GM18526 (cell line): ENCODE data around the gene OR4E2.

Experiments
- POLR2A ChIP-seq: IDR thresholded peaks from 3 replicates; pipeline ENCODE4 v1.6.1; 2011; ENCODE audit not compliant: insufficient read length; ENCODE audit errors: extremely low read depth

Gene OR4E2

DNA sequence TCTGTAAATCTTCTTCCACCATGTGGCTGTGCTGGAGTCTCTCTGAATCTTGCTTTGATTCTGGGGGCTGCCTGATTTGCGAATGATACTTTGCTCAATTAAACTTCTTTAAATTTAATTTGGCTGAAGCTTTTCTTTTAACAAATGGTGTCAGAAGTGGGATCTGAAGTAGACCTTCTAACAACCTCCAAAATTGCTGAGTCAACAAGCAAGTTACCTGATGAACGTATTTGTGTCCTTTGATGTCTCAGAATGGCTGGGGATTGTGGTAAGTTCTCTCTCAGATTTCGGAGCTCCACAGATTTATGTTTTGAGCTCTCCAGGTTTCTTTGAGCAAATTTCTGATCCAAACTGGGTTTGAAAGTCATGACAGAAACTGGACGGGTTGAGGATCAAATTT, 21.9 kb downstream of the OR4E2 start:
- TF ChIP-seq POLR2A: no peak

DNA sequence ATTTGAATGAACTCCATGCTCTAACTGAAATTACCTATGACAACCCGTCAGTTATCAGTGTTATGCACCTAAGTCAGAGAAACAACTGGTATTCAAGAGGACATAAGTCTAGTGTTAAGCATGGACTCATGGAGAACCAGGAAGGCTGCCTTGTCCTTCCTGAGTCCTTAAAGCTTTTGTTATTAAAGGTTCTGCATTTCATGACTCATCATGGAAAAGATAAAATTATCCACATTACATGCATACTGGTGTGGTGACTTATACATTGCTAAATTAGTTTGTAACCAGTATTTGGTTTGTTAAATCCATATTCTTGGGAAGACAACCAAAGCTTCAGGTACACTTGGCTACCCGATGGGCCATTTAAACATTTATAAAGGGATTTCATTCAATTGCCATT, 26.4 kb downstream of the OR4E2 start:
- TF ChIP-seq POLR2A: no peak

DNA sequence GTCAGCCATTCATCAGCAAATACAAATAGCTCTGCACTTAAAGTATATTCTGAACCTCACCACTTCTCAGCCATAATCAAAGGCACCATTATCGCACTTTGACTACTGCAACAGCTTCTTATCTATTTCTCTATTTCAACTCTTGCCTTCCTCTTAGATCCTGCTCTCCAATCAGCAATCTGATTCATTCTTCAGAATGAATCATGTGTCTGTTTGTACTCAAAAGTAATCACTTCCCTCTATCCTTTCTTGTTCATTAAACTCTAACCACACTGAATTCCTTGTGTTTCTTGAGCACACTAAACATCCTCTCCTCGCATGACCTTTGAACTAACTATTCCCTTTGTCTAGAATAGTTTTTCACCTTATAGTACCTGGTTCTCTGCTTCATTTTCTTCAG, 32.8 kb downstream of the OR4E2 start:
- TF ChIP-seq POLR2A: no peak

DNA sequence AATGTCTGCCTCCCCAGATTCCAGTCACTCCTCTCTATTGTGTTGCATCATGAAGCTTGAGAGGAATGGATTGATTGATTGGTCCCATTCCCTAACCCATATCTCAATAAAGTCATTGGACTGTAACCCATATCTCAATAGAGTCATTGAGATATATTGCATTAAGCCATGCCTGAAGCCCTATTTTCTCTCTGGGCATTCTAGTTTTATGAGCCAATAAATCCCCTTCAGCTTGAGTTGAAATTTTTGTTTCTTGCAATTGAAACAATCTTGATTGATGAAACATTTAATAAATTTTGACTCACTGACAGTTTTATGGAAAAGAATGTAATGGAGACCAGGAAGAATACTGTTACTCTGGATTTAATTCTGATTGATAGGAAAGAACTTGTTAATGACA, 40.8 kb downstream of the OR4E2 start:
- TF ChIP-seq POLR2A: no peak

DNA sequence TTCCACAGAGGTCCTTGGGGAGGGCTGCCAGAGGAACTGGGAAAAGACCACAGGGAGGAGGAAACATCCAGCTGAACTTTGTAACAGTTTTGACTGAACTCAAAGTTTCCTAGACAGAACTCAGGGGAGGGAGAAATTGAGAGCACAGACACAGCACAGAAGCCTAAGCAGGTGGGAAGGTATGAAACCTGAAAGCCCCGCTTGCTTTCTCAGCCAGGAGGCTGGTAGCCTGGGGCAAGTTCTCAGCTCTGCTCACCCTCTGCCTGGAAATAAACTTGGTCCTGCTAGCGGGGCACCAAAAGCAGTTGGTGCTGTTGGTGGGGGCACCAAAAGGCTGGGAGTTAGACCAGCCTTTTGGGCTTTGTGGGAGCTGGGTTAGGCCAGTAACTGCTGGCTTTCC, 45.9 kb downstream of the OR4E2 start:
- no peak for TF ChIP-seq POLR2A

DNA sequence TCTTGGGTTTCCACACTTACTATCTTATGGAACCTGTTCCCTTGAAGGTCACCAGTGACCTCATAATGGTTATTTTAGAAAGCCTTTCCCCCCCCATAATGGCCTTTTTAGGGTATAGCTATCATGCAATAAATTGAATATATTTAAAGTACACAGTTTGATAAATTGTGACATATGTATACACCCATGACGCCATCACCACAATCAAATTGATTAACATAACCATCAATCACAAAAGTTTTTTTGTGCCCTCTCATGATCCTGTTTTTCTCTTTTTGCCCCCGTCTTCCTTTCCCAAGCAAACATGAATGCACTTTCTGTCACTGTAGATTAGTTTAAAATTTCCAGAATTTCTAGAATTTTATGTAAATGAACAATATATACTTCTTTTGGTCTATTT, 48.7 kb downstream of the OR4E2 start:
- no peak for TF ChIP-seq POLR2A

DNA sequence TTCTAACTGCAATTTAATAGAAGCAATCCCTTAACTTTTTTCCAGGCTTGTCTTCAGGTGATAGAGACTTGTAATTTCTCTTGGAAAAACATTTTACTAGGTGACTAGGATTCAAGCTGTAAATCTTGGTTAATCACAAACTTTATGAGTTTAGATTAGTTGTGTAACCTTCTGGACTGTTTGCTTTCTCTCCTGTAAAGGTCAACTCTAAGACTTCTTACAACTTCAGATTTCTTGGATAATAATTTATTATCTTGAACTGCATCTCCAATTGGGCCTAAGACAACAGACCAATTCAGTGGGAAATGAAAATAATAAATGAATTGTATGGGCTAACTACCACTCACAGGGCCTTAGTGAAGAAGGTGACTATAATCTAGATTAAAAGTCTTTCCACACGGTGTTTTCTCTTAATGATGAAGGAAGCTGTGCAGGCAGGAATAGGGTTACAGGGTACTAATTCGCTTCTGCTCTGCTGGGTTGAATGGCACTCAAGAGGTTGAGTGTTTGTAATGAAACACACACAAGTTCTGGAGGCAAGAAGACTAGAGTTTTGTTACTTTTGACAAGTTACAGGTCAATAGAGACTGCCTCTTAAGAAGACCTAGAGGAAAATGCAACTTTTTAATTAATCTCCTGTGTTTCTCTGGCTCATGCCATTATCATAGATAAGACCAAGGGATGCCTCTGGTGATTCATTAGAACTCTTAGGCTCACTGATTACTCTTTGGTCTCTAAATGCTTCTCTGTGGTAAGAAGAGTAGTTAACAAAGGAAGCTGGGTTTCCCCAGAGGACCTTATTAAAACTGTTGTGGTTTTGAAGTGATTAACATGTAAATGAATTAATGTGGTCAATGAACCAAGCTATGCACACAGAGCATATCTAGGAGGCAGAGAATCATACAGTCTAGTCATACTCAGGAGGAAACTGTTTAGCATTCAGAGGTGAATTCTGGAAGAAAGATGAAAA, 50.0 kb downstream of the OR4E2 start:
- no peak for TF ChIP-seq POLR2A

DNA sequence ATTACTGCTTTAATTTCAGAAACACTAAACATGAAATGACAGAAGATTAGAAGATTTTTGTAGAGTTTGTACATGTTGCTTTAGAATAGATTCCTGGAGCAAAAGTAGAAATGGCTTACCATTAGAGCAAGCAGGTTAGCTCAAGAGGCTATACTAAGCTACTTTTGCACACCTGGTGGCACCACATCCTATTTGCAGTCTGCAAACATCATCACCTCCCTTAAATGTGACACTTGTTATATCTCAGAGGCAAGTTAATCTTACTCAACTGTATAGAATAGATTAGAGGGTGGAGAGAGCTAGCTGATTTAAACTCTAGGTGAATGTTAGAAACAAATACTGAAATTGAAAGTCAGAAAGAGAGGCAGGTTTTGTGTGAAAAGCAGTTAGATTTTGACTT, 50.7 kb downstream of the OR4E2 start:
- no peak for TF ChIP-seq POLR2A

DNA sequence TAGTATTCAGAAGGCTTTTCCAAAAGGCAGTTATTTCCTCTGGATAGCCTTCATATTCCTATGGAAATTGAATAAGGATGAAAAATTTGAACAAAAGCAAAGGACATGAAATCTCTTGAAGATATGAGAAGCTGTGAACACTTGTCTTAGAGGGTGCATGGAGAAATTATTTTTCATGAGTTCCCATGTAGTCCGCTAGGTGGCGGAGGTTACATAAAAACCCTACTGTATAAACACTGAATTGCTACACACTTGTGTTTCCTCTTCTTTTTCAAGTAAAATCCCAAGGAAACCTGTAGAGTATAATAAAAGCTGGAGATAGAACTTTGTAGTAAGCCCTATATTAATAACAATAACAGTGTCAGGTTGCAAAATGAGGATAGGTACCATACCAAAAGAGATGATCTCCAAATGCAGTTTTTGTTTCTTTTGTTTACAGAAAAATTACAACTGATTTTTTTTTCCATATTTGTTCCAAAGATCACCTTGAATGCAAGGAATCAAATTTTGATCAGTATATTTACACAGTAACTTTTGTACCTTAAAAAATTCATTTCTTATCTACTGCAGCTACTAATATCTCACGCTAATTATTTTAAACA, 57.8 kb downstream of the OR4E2 start:
- TF ChIP-seq POLR2A: no peak

DNA sequence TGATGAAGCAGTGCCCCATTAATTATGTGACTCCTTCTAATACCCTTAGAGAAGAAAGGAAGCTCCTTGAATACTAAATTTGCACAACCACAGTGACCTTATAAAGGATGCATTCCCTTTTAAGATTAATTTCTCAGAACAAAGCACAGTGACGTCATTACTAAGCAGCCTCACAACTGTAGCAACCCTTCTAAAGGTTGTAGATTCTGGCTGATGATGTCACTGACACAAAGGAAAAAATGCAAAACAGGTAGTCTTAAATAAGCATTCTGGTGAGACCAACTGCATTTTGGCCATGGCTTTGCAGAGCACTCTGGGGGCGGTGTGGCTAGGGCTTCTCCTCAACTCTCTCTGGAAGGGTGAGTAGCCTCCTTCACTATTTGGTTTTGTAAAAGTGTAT, 58.4 kb downstream of the OR4E2 start:
- TF ChIP-seq POLR2A: no peak

DNA sequence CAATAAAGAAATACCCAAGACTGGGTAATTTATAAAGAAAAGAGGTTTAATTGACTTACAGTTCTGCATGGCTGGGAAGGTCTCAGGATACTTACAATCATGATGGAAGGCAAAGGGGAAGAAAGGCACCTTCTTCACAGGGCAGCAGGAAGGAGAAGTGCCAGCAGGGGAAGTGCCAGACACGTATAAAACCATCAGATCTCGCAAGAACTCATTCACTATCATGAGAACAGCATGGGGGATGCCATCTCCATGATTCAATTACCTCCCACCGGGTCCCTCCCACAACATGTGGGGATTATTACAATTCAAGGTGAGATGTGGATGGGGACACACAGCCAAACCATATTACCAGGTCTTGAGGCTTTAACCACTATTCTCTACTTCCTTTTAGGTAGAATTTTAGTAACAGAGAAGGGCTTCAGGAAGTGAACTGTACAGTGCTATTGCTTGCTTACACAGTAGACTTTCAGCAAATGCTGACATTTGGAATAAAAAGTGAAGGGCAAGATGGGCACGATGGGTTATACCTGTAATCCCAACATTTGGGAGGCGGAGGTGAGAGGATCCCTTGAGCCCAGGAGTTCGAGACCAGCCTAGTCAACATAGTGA, 60.8 kb downstream of the OR4E2 start:
- no peak for TF ChIP-seq POLR2A
